Calu3 (cell line): ENCODE data around the gene CDKAL1. TPM values are rescaled to one million over a fixed set of nuclear protein-coding genes. Genes with fewer than 3 reads are reported as not detected.
"Not testable (repeated sequence)": the region's sequence is repeated elsewhere in the genome, so short reads cannot be mapped to it uniquely, and the experiment has no call there.

Source experiments
- BruUV-seq: library from RNA; stranded (reverse); fragments of 400-500 nt; replicated peaks from 2 replicates; lab custom pipeline; 2021; lab: Mats Ljungman, UMichigan
- CTCF ChIA-PET: fragments of 300-600 bp; sonication (Branson Sonifier 250); formaldehyde crosslinking; loops from one replicate; lab custom pipeline; 2022; ENCODE audit warnings: antibody characterized with exemption; lab: Charles Lee
- DNase-seq: peaks from one replicate; pipeline ENCODE4 v3.0.0; 2022
- H3K27ac Mint-ChIP-seq: one replicate; pipeline ENCODE4 v1.8.0; 2022; ENCODE audit warnings: mixed read lengths; ENCODE audit not compliant: unreplicated experiment
- H3K27me3 Mint-ChIP-seq: one replicate; pipeline ENCODE4 v1.8.0; 2022; ENCODE audit warnings: mixed read lengths; ENCODE audit not compliant: unreplicated experiment
- H3K36me3 Mint-ChIP-seq: one replicate; pipeline ENCODE4 v1.8.0; 2022; ENCODE audit warnings: mild to moderate bottlenecking, moderate library complexity, mixed read lengths; ENCODE audit not compliant: insufficient read depth, unreplicated experiment
- H3K4me1 Mint-ChIP-seq: one replicate; pipeline ENCODE4 v1.8.0; 2022; ENCODE audit warnings: mild to moderate bottlenecking, low read depth, mixed read lengths; ENCODE audit not compliant: unreplicated experiment
- H3K4me3 Mint-ChIP-seq: one replicate; pipeline ENCODE4 v1.8.0; 2022; ENCODE audit warnings: mild to moderate bottlenecking, low read depth, moderate library complexity, mixed read lengths; ENCODE audit not compliant: unreplicated experiment
- H3K9me3 Mint-ChIP-seq: one replicate; pipeline ENCODE4 v1.8.0; 2022; ENCODE audit warnings: low read depth, mixed read lengths; ENCODE audit not compliant: unreplicated experiment
- CTCF ChIP-seq: fragments of 200-600 bp; IDR thresholded peaks from one replicate; pipeline ENCODE4 v1.8.0; 2022; ENCODE audit warnings: antibody characterized with exemption; ENCODE audit not compliant: unreplicated experiment
- intact Hi-C: fragments of 100-400 bp; cut with micrococcal nuclease; formaldehyde crosslinking; loops from one replicate; pipeline ENCODE4 v1.10.0; 2022; ENCODE audit not compliant: unreplicated experiment
- total RNA-seq: library from RNA; stranded (reverse); gene quantifications from 2 replicates; pipeline ENCODE4 v1.2.3, GENCODE V29; 2022

Gene CDKAL1
- total RNA-seq, 1 experiment from 2014 or later, result 39.6 TPM

- no peak overlapping the region for H3K27ac Mint-ChIP-seq
- no TSS peak for BruUV-seq
- no peak overlapping the region for H3K4me3 Mint-ChIP-seq
- CTCF ChIA-PET, result no interaction called here
- peaks cover 16% of the 10 kb centered on the region for H3K4me1 Mint-ChIP-seq
- intact Hi-C loops, result no loop called here
- no peak for TF ChIP-seq CTCF
- DNase-seq, result no peak
- H3K27me3 Mint-ChIP-seq, result no peaks in the 10 kb centered on the region
- H3K9me3 Mint-ChIP-seq, result peaks cover 8% of the 10 kb centered on the region
- H3K36me3 Mint-ChIP-seq, result no peaks in the 10 kb centered on the region
Measured at GRCh38 chr6:20751293-20751935, 217.2 kb downstream of the CDKAL1 start.

- Mint-ChIP-seq H3K4me1 (no peaks in the 10 kb centered on the region), H3K27ac (no peak overlapping the region), H3K27me3 (no peaks in the 10 kb centered on the region), H3K36me3 (no peaks in the 10 kb centered on the region), H3K4me3 (no peak overlapping the region), H3K9me3 (peaks cover 9% of the 10 kb centered on the region)
- CTCF ChIA-PET, result interaction anchor here (0.9 kb wide), 1 partner anchor 9 kb away, joined by 3 read pairs; no protein-coding TSS in a partner anchor
- BruUV-seq, result no TSS peak
- no peak for TF ChIP-seq CTCF
- intact Hi-C loops, result no loop called here
- no peak for DNase-seq
Measured at GRCh38 chr6:20755631-20756030, 221.4 kb downstream of the CDKAL1 start.

GRCh38 chr6:20756584-20757147, 222.4 kb downstream of the CDKAL1 start:
- H3K27me3 Mint-ChIP-seq, H3K36me3 Mint-ChIP-seq, H3K9me3 Mint-ChIP-seq, BruUV-seq, intact Hi-C loops, H3K4me1 Mint-ChIP-seq, H3K27ac Mint-ChIP-seq, DNase-seq, H3K4me3 Mint-ChIP-seq: not testable (repeated sequence)
- CTCF ChIA-PET, result interaction anchor here (0.7 to 0.9 kb wide), 2 partner anchors 8 to 21 kb away, joined by 3 to 5 read pairs; no protein-coding TSS in a partner anchor

DNA sequence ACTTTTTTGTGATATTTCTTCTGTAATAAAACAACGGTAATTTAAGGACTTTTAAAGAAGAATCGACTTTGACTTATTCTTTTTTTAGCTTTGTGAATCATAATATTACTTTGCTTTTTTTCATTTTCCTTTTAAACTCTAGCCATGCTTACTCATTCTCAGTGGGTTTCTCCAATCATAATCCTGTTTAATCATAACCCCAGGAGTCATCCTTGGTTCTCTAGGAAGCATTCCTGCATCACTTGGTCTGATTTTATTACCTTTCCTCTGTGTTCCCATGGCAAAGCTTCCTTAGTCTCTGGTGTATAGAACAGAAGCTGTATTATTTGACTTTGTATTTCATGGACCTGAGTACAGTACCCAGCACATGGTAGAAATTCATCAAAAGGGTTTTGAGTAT, 223.5 kb downstream of the CDKAL1 start:
- no peak overlapping the region for H3K4me3 Mint-ChIP-seq
- no peaks in the 10 kb centered on the region for H3K36me3 Mint-ChIP-seq
- DNase-seq, result no peak
- H3K9me3 Mint-ChIP-seq, result peaks cover 9% of the 10 kb centered on the region
- H3K4me1 Mint-ChIP-seq, result no peaks in the 10 kb centered on the region
- no peak overlapping the region for H3K27ac Mint-ChIP-seq
- TF ChIP-seq CTCF, result no peak
- CTCF ChIA-PET, result interaction anchor here (0.5 kb wide), 1 partner anchor 17 kb away, joined by 5 read pairs; no protein-coding TSS in a partner anchor
- BruUV-seq, result no TSS peak
- no peaks in the 10 kb centered on the region for H3K27me3 Mint-ChIP-seq
- intact Hi-C loops, result no loop called here

GRCh38 chr6:20763296-20763695, 229.0 kb downstream of the CDKAL1 start:
- H3K27ac Mint-ChIP-seq, result no peak overlapping the region
- CTCF ChIA-PET, result no interaction called here
- no TSS peak for BruUV-seq
- H3K4me3 Mint-ChIP-seq, result no peak overlapping the region
- H3K36me3 Mint-ChIP-seq, result no peaks in the 10 kb centered on the region
- no peaks in the 10 kb centered on the region for H3K9me3 Mint-ChIP-seq
- DNase-seq, result no peak
- H3K4me1 Mint-ChIP-seq, result no peaks in the 10 kb centered on the region
- intact Hi-C loops, result no loop called here
- H3K27me3 Mint-ChIP-seq, result no peaks in the 10 kb centered on the region
- TF ChIP-seq CTCF, result no peak
